ENCODE results near the gene H1-8.

DNA sequence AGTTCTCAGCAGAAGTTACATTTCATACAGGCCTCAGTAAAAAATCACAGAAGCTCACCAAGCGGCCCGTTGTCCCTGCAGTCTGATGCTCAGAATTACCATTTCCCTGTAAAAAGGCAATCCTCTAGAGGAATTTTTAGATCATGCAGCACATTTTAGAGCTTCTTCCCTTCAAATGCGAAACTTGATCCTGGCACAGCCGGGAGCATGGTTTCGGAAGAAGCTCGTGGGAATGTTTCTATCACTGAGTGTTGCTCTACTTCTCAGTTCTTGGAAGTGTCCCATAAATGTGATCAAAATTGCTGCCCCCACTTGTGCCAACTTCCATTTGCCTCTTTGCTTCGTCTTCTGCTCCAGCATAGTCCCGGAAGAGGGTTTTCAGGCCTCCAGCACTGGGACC, 3.8 kb upstream of the H1-8 start:
- TF ChIP-seq, protein P1, sequence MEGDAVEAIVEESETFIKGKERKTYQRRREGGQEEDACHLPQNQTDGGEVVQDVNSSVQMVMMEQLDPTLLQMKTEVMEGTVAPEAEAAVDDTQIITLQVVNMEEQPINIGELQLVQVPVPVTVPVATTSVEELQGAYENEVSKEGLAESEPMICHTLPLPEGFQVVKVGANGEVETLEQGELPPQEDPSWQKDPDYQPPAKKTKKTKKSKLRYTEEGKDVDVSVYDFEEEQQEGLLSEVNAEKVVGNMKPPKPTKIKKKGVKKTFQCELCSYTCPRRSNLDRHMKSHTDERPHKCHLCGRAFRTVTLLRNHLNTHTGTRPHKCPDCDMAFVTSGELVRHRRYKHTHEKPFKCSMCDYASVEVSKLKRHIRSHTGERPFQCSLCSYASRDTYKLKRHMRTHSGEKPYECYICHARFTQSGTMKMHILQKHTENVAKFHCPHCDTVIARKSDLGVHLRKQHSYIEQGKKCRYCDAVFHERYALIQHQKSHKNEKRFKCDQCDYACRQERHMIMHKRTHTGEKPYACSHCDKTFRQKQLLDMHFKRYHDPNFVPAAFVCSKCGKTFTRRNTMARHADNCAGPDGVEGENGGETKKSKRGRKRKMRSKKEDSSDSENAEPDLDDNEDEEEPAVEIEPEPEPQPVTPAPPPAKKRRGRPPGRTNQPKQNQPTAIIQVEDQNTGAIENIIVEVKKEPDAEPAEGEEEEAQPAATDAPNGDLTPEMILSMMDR (IDR thresholded peaks at IDR 0.05) = no peak
- no peak for TF ChIP-seq POLR2A (IDR thresholded peaks at IDR 0.05)
- TF ChIP-seq EP300 (IDR thresholded peaks at IDR 0.05) = no peak
- TF ChIP-seq POLR2AphosphoS5 (IDR thresholded peaks at IDR 0.05) = no peak
